H9 (cell line): Measurements from ENCODE around the gene ZNF668. TPM values are rescaled to one million over a fixed set of nuclear protein-coding genes. Genes with fewer than 3 reads are reported as not detected.
A peak's percentile ranks its signal among the peaks of the same experiment; 100 is the strongest.

Source experiments
- DNase-seq: peaks from one replicate; pipeline ENCODE4 v3.0.0-alpha.2; 2017
- H2AFZ ChIP-seq: one replicate; pipeline ENCODE4 v1.6.1; 2013; ENCODE audit warnings: mild to moderate bottlenecking, low read length, control low read depth, moderate library complexity
- H2AK5ac ChIP-seq: 2 replicates; pipeline ENCODE4 v1.6.1; 2013; ENCODE audit warnings: low read length, control low read depth, mixed read lengths; ENCODE audit not compliant: insufficient read length
- H2BK120ac ChIP-seq: one replicate; pipeline ENCODE4 v1.6.1; 2013; ENCODE audit warnings: low read depth, mild to moderate bottlenecking, low read length, control low read depth, inconsistent platforms; ENCODE audit not compliant: poor library complexity, severe bottlenecking
- H2BK12ac ChIP-seq: 2 replicates; pipeline ENCODE4 v1.6.1; 2013; ENCODE audit warnings: low read length, control low read depth, mixed read lengths, low read depth; ENCODE audit not compliant: insufficient read length
- H2BK15ac ChIP-seq: 2 replicates; pipeline ENCODE4 v1.6.1; 2013; ENCODE audit warnings: low read depth, low read length, control low read depth
- H2BK20ac ChIP-seq: one replicate; pipeline ENCODE4 v1.6.1; 2013; ENCODE audit warnings: low read depth, mild to moderate bottlenecking, low read length, control low read depth, inconsistent platforms; ENCODE audit not compliant: poor library complexity, severe bottlenecking
- H2BK5ac ChIP-seq: 2 replicates; pipeline ENCODE4 v1.6.1; 2013; ENCODE audit warnings: low read length, control low read depth, mixed read lengths; ENCODE audit not compliant: insufficient read length
- H3K14ac ChIP-seq: 2 replicates; pipeline ENCODE4 v1.6.1; 2013; ENCODE audit warnings: low read length, control low read depth; ENCODE audit not compliant: insufficient read depth
- H3K18ac ChIP-seq: 2 replicates; pipeline ENCODE4 v1.6.1; 2013; ENCODE audit warnings: low read depth, mild to moderate bottlenecking, mixed read lengths, low read length, control low read depth; ENCODE audit not compliant: insufficient read length
- H3K23ac ChIP-seq: 2 replicates; pipeline ENCODE4 v1.6.1; 2013; ENCODE audit warnings: low read length, control low read depth, mixed read lengths, low read depth; ENCODE audit not compliant: insufficient read length
- H3K23me2 ChIP-seq: 2 replicates; pipeline ENCODE4 v1.6.1; 2013; ENCODE audit warnings: low read depth, mild to moderate bottlenecking, mixed read lengths, low read length, control low read depth; ENCODE audit not compliant: insufficient read length, poor library complexity, severe bottlenecking
- H3K27ac ChIP-seq: 2 replicates; pipeline ENCODE4 v1.5.1; 2013; ENCODE audit warnings: low read length, control low read depth, mixed read lengths, low read depth; ENCODE audit not compliant: insufficient read length
- H3K27me3 ChIP-seq: 2 replicates; pipeline ENCODE4 v1.6.1; 2013; ENCODE audit warnings: low read length, control low read depth, inconsistent platforms; ENCODE audit not compliant: insufficient read depth
- H3K4ac ChIP-seq: 2 replicates; pipeline ENCODE4 v1.6.1; 2013; ENCODE audit warnings: low read depth, mild to moderate bottlenecking, control low read depth, inconsistent platforms, low read length, moderate library complexity
- H3K4me1 ChIP-seq: 2 replicates; pipeline ENCODE4 v1.6.1; 2013; ENCODE audit warnings: low read length, control low read depth, inconsistent platforms; ENCODE audit not compliant: insufficient read depth
- H3K4me2 ChIP-seq: 2 replicates; pipeline ENCODE4 v1.6.1; 2013; ENCODE audit warnings: low read length, control low read depth, mixed read lengths; ENCODE audit not compliant: insufficient read length, insufficient read depth
- H3K56ac ChIP-seq: 2 replicates; pipeline ENCODE4 v1.6.1; 2013; ENCODE audit warnings: low read depth, mild to moderate bottlenecking, mixed read lengths, low read length, control low read depth; ENCODE audit not compliant: insufficient read length
- H3K79me1 ChIP-seq: 2 replicates; pipeline ENCODE4 v1.6.1; 2013; ENCODE audit warnings: low read depth, mild to moderate bottlenecking, moderate library complexity, low read length, control low read depth, inconsistent platforms; ENCODE audit not compliant: insufficient read depth, poor library complexity, severe bottlenecking
- H3K79me2 ChIP-seq: 2 replicates; pipeline ENCODE4 v1.6.1; 2013; ENCODE audit warnings: low read length, control low read depth, inconsistent platforms; ENCODE audit not compliant: insufficient read depth
- H3K9ac ChIP-seq: 2 replicates; pipeline ENCODE4 v1.6.1; 2013; ENCODE audit warnings: low read length, control low read depth, mixed read lengths; ENCODE audit not compliant: insufficient read length; ENCODE audit errors: extremely low read depth
- H3K9me3 ChIP-seq: one replicate; pipeline ENCODE4 v1.6.1; 2013; ENCODE audit warnings: low read depth, low read length, inconsistent platforms; ENCODE audit not compliant: control insufficient read depth
- H3T11ph ChIP-seq: one replicate; pipeline ENCODE4 v1.6.1; 2013; ENCODE audit warnings: mild to moderate bottlenecking, low read length, control low read depth, inconsistent platforms
- H4K20me1 ChIP-seq: one replicate; pipeline ENCODE4 v1.6.1; 2013; ENCODE audit not compliant: control insufficient read depth, insufficient read length, insufficient read depth
- H4K5ac ChIP-seq: 2 replicates; pipeline ENCODE4 v1.6.1; 2013; ENCODE audit warnings: low read depth, mild to moderate bottlenecking, mixed read lengths, low read length, control low read depth; ENCODE audit not compliant: insufficient read length
- H4K8ac ChIP-seq: replicated peaks from 2 replicates; pipeline ENCODE4 v1.6.1; 2013; ENCODE audit warnings: low read length, control low read depth, mixed read lengths, low read depth; ENCODE audit not compliant: insufficient read length
- H4K91ac ChIP-seq: 2 replicates; pipeline ENCODE4 v1.6.1; 2013; ENCODE audit warnings: low read depth, mild to moderate bottlenecking, moderate library complexity, mixed read lengths, low read length, control low read depth; ENCODE audit not compliant: insufficient read length
- H3K27ac Mint-ChIP-seq, 3 experiments: 2 replicates in 2 of 3; 3 replicates in 1 of 3; pipeline ENCODE4 v1.8.0; 2020 to 2021; ENCODE audit warnings: mixed read lengths in 3 of 3, mild to moderate bottlenecking in 1 of 3, moderate library complexity in 1 of 3
- H3K27me3 Mint-ChIP-seq: 2 replicates; pipeline ENCODE4 v1.8.0; 2021; ENCODE audit warnings: low read depth, mild to moderate bottlenecking, moderate library complexity, mixed read lengths
- H3K36me3 Mint-ChIP-seq, 3 experiments: 2 replicates in 2 of 3; 3 replicates in 1 of 3; pipeline ENCODE4 v1.8.0; 2020 to 2021; ENCODE audit warnings: low read depth in 3 of 3, mixed read lengths in 3 of 3; ENCODE audit not compliant: insufficient read depth in 1 of 3
- H3K4me1 Mint-ChIP-seq, 2 experiments: 2 replicates each; pipeline ENCODE4 v1.8.0; 2020; ENCODE audit warnings: mixed read lengths in 2 of 2
- H3K4me3 Mint-ChIP-seq, 2 experiments: 2 replicates in 1 of 2; 3 replicates in 1 of 2; pipeline ENCODE4 v1.8.0; 2020 to 2021; ENCODE audit warnings: mild to moderate bottlenecking in 2 of 2, mixed read lengths in 2 of 2, moderate library complexity in 1 of 2
- H3K9me3 Mint-ChIP-seq, 2 experiments: 2 replicates in 1 of 2; 3 replicates in 1 of 2; pipeline ENCODE4 v1.8.0; 2020; ENCODE audit warnings: mild to moderate bottlenecking in 2 of 2, mixed read lengths in 2 of 2, moderate library complexity in 1 of 2
- CTCF ChIP-seq: fragments of 200-600 bp; sonication (generic); conservative IDR thresholded peaks from 3 replicates; pipeline ENCODE4 v1.8.0; 2021; ENCODE audit warnings: antibody characterized with exemption, mild to moderate bottlenecking
- WGBS: extraction: QIAGEN DNeasy Blood & Tissue Kit; methylation state at CpG from one replicate; pipeline ENCODE4 v1.1.7; 2013; ENCODE audit warnings: missing lambda C conversion rate, low lambda C conversion rate, mixed read lengths; ENCODE audit not compliant: insufficient read length; ENCODE audit errors: extremely low coverage; 5-methylcytosine and 5-hydroxymethylcytosine counted together
- total RNA-seq: library from RNA; stranded (reverse); gene quantifications from 2 replicates; pipeline ENCODE4 v1.2.1, GENCODE V29; 2021

Gene ZNF668
- total RNA-seq, 1 experiment from 2014 or later = 18.6 TPM

GRCh38 chr16:31110106-31111034 is 36.3 kb upstream of the ZNF668 start:
- H3K79me1 ChIP-seq = no peaks in the 10 kb centered on the region
- peaks cover 19 to 37% (median 33%) of the 10 kb centered on the region in 3 experiments for H3K36me3 Mint-ChIP-seq
- H3K4me1 ChIP-seq = no peaks in the 10 kb centered on the region
- H3K23me2 ChIP-seq = peaks cover 8% of the 10 kb centered on the region
- no peak for DNase-seq
- H3K9ac ChIP-seq = no peak overlapping the region
- no peak overlapping the region for H2AK5ac ChIP-seq
- H3K9me3 ChIP-seq = no peaks in the 10 kb centered on the region
- H2BK20ac ChIP-seq = no peak overlapping the region
- no peak overlapping the region for H3K23ac ChIP-seq
- no peak overlapping the region for H2AFZ ChIP-seq
- H3K18ac ChIP-seq = no peak overlapping the region
- no peaks in the 10 kb centered on the region for H4K20me1 ChIP-seq
- H2BK5ac ChIP-seq = no peak overlapping the region
- H3K79me2 ChIP-seq = no peaks in the 10 kb centered on the region; the same call in 1 of the 2 replicates
- H2BK12ac ChIP-seq = no peak overlapping the region
- no peaks in the 10 kb centered on the region; the same call in 1 of the 2 replicates for H3K27me3 ChIP-seq
- peak overlapping the region; percentile 54 to 83; a peak in 4 of 5 replicates for H3K4me3 Mint-ChIP-seq
- no peak overlapping the region for H3K27ac Mint-ChIP-seq
- no peak overlapping the region for H3K4me2 ChIP-seq
- H4K91ac ChIP-seq = no peak overlapping the region
- no peak overlapping the region for H2BK15ac ChIP-seq
- H3K14ac ChIP-seq = no peak overlapping the region
- no CpG with 5 or more reads among the region's 26 CpGs for WGBS
- H2BK120ac ChIP-seq = no peak overlapping the region
- peaks cover 9 to 14% of the 10 kb centered on the region in 2 experiments for H3K4me1 Mint-ChIP-seq
- H3K4ac ChIP-seq = no peak overlapping the region
- H4K5ac ChIP-seq = no peak overlapping the region
- no peak overlapping the region for H3K56ac ChIP-seq
- no peaks in the 10 kb centered on the region; the same call in 1 of the 2 replicates for H3K27me3 Mint-ChIP-seq
- H3K9me3 Mint-ChIP-seq = no peaks in the 10 kb centered on the region; a peak in 2 of 5 replicates
- no peak for TF ChIP-seq CTCF
- no peak overlapping the region for H4K8ac ChIP-seq
- no peak overlapping the region for H3T11ph ChIP-seq
- H3K27ac ChIP-seq = no peak overlapping the region
